Body of pancreas (tissue), 4 donors: Measurements from ENCODE around the gene IKZF1. TPM values are rescaled to one million over a fixed set of nuclear protein-coding genes. Genes with fewer than 3 reads are reported as not detected.

ENCODE experiments used
- ATAC-seq: fragments of 150-250 bp; one replicate; pipeline ENCODE4 v1.9.1; 2016
- DNase-seq, 4 donors: peaks; one replicate each; pipeline ENCODE4 v3.0.0-alpha.2; 2019
- H3K27ac ChIP-seq, 4 donors: fragments of 200-600 bp; sonication (generic); 1 replicate in 3 of 4; 2 replicates in 1 of 4; pipeline versions ENCODE4 v1.5.1 to v1.6.1; 2016 to 2019; ENCODE audit warnings: mild to moderate bottlenecking in 1 of 4, mixed read lengths in 1 of 4, moderate library complexity in 1 of 4
- H3K27me3 ChIP-seq, 2 donors: fragments of 200-600 bp; sonication (generic); one replicate each; pipeline ENCODE4 v1.6.0; 2016; ENCODE audit warnings: mild to moderate bottlenecking in 1 of 2
- H3K36me3 ChIP-seq, 2 donors: fragments of 200-600 bp; sonication (generic); replicated peaks in 1 of 2; 2 replicates each; pipeline ENCODE4 v1.5.1; 2016; ENCODE audit warnings: low read depth in 2 of 2; ENCODE audit not compliant: insufficient read depth in 1 of 2
- H3K4me1 ChIP-seq: fragments of 200-600 bp; sonication (generic); one replicate; pipeline ENCODE4 v1.6.0; 2016
- H3K4me3 ChIP-seq, 2 donors: fragments of 200-600 bp; sonication (generic); 1 replicate in 1 of 2; 2 replicates in 1 of 2; pipeline ENCODE4 v1.5.1; 2016 to 2019
- H3K9me3 ChIP-seq, 3 donors: fragments of 200-600 bp; sonication (generic); 1 replicate in 2 of 3; 2 replicates in 1 of 3; pipeline ENCODE4 v1.5.1; 2016
- POLR2A ChIP-seq, 3 donors: fragments of 450-650 bp; IDR thresholded peaks; one replicate each; pipeline ENCODE4 v1.6.1; 2016; ENCODE audit warnings: antibody characterized with exemption in 3 of 3, mild to moderate bottlenecking in 2 of 3
- WGBS, 2 donors: methylation state at CpG; one replicate each; pipeline ENCODE4 v1.1.5; 2017; 5-methylcytosine and 5-hydroxymethylcytosine counted together
- intact Hi-C: fragments of 100-400 bp; cut with DNase I; formaldehyde crosslinking; loops from one replicate; pipeline ENCODE4 v1.15.1; 2023
- total RNA-seq, 2 donors: library from RNA; depleted of rRNA; stranded (reverse); fragments of >200 nt; gene quantifications; one replicate each; pipeline ENCODE4 v1.1.0, GENCODE V29; 2016
- TF ChIP-seq, protein P1 (sequence below), 7 experiments: fragments of 450-650 bp in 4 of 7; fragments of 200-600 bp in 3 of 7; sonication (generic) in 3 of 7; IDR thresholded peaks; one replicate each; pipeline ENCODE4 v1.5.1; 2016 to 2019; ENCODE audit warnings: antibody characterized with exemption in 7 of 7

IKZF1 gene
- total RNA-seq, 2 donors from 2014 or later, result 3.9 to 16.5 TPM

DNA sequence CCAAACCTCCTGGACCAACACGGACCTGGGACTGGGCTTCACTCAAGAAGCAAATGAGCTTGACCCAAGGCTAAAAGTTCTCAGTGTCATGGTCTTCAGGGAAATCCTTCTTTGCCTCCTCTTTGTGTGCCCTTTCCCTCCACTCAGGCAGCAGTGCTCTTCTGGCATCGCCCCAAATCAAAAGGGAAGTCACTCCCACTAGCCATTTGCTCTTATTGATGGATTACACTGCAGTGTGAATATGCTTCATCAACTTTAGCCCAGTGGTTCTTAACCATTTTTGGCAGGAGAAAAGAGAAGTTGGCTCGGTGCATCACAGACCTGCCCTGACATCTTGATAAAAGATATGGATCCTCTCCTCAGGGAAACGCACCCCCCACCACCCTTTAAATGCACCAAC, 19.2 kb upstream of the IKZF1 start:
- WGBS, 2 donors, result 34 to 44% methylated on average over 4 of the region's 4 CpGs
- no peaks in the 10 kb centered on the region for H3K36me3 ChIP-seq
- intact Hi-C loops, result no loop called here
- no peak for ATAC-seq
- DNase-seq, result no peak
- no peaks in the 10 kb centered on the region for H3K9me3 ChIP-seq
- no peak overlapping the region for H3K4me3 ChIP-seq
- H3K4me1 ChIP-seq, result no peaks in the 10 kb centered on the region
- TF ChIP-seq POLR2A (IDR thresholded peaks at IDR 0.05), result no peak
- TF ChIP-seq, protein P1, sequence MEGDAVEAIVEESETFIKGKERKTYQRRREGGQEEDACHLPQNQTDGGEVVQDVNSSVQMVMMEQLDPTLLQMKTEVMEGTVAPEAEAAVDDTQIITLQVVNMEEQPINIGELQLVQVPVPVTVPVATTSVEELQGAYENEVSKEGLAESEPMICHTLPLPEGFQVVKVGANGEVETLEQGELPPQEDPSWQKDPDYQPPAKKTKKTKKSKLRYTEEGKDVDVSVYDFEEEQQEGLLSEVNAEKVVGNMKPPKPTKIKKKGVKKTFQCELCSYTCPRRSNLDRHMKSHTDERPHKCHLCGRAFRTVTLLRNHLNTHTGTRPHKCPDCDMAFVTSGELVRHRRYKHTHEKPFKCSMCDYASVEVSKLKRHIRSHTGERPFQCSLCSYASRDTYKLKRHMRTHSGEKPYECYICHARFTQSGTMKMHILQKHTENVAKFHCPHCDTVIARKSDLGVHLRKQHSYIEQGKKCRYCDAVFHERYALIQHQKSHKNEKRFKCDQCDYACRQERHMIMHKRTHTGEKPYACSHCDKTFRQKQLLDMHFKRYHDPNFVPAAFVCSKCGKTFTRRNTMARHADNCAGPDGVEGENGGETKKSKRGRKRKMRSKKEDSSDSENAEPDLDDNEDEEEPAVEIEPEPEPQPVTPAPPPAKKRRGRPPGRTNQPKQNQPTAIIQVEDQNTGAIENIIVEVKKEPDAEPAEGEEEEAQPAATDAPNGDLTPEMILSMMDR (IDR thresholded peaks at IDR 0.05), result no peak
- H3K27ac ChIP-seq, result no peak overlapping the region
- no peaks in the 10 kb centered on the region for H3K27me3 ChIP-seq

DNA sequence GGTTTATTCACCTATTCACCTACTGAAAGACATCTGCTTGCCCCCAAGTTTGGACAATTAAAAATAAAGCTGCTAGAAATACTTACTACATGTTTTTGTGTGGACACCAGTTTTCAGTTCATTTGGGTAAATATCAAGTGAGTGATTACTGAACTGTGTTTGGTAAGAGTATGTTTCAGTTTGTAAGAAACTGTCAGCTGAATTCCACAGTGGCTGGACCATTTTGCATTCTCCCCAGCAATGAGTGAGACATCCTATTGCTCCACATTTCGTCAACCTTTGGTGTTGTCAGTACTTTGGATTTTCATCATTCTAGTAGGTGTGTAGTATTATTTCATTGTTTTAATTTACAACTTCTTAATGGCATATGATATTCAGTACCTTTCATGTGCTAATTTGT, 17.4 kb upstream of the IKZF1 start:
- no peak overlapping the region for H3K4me3 ChIP-seq
- TF ChIP-seq, protein P1 (IDR thresholded peaks at IDR 0.05), result no peak
- TF ChIP-seq POLR2A (IDR thresholded peaks at IDR 0.05), result no peak
- DNase-seq (no peak), ATAC-seq (no peak)
- H3K27ac ChIP-seq, result no peak overlapping the region
- WGBS, 2 donors, result 44 to 73% methylated on average over 1 of the region's 1 CpG
- no peaks in the 10 kb centered on the region for H3K27me3 ChIP-seq
- no peaks in the 10 kb centered on the region for H3K36me3 ChIP-seq
- H3K4me1 ChIP-seq, result no peaks in the 10 kb centered on the region
- no peaks in the 10 kb centered on the region for H3K9me3 ChIP-seq
- intact Hi-C loops, result no loop called here

DNA sequence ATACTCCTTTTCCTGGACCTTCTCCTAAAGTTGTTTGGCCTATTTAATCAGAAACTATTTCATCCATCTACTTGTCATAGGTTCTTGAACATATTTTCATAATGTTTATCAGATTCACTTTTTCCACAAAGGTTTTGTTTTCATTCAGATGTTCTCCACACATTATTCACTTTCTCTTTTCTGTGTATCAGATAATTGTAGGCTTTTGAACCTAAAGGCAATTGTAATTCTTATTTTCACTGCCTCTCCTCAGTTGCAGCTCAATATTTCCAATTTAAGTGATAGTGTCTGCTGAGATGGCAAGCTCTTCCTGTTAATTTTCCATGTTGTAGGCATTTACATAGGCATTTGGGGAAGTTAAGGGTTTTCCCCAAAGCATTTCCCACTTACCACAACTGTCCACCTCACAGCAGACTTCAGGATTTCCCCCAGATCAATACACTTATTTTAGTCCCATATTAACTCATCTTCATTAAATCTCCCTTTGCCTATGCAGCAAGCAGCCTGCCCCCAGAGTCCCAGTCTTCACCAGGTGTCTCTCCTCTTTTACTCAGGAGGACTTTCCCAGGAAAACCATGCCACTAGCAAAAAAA, 12.3 kb upstream of the IKZF1 start:
- H3K9me3 ChIP-seq, result no peaks in the 10 kb centered on the region
- H3K4me1 ChIP-seq, result no peaks in the 10 kb centered on the region
- no peak overlapping the region for H3K27ac ChIP-seq
- no peaks in the 10 kb centered on the region for H3K27me3 ChIP-seq
- H3K36me3 ChIP-seq, result no peaks in the 10 kb centered on the region
- DNase-seq (no peak), ATAC-seq (no peak)
- TF ChIP-seq POLR2A (IDR thresholded peaks at IDR 0.05), result no peak
- TF ChIP-seq, protein P1 (IDR thresholded peaks at IDR 0.05), result no peak
- H3K4me3 ChIP-seq, result no peak overlapping the region
- intact Hi-C loops, result no loop called here

DNA sequence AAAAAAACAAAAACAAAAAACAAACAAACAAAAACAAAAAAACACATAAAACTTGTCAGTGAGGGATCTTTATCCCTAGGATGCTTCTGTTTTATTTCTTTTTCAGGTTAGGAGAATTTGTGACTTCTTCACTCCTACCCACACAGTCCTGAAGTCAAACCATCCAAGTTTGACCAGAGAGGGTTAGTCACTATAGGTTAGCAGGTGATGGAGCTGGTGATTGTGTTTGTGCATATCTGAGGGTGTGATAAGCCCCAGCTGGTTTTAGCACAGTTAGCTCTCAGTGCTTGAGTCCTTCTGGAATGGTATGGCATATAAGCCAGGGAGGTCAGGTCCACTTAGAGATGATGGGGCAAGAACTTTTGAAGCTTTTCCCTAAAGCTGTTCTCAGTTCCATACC, 11.8 kb upstream of the IKZF1 start:
- Histone ChIP-seq H3K9me3 (no peaks in the 10 kb centered on the region), H3K4me3 (no peak overlapping the region), H3K27ac (no peak overlapping the region), H3K27me3 (no peaks in the 10 kb centered on the region), H3K36me3 (no peaks in the 10 kb centered on the region), H3K4me1 (no peaks in the 10 kb centered on the region)
- ATAC-seq (no peak), DNase-seq (no peak)
- TF ChIP-seq POLR2A (IDR thresholded peaks at IDR 0.05), result no peak
- TF ChIP-seq, protein P1 (IDR thresholded peaks at IDR 0.05), result no peak
- intact Hi-C loops, result no loop called here

DNA sequence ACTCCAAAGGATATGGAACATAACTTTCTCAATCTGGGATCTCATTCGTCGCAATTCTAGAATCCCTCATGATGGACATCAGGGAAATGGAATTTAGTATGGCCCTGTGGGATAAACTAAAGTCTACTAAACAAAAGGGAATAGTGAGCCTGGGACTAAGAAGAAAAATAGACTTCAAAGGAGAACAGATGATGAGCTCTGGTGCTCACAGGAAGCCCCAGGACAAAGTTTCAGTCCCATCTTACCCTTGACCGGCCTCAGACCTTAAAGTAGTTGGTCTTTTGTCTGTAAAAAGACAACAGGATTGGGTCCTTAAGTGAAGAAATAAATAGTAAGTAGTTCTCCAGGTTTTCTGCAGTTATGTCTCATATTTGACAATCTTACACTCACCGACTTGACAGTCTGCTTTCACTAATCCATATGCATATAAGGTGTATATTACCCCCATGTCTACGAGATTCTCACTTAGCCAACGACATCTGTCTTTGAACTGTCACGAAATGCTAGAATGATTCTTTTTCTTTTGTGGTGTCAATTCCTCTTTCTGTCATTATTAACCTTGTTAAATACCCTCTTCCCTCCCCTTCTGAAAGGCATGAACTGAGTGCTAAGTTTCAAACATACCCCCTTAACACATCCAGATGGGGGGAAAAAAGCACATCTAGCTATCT, 10.9 kb upstream of the IKZF1 start:
- intact Hi-C loops, result no loop called here
- ATAC-seq, result no peak
- 70 to 74% methylated on average over 7 of the region's 7 CpGs for WGBS, 2 donors

More for the DNA sequence above, 10.9 kb upstream of the IKZF1 start:
- Histone ChIP-seq H3K27ac (no peak overlapping the region), H3K36me3 (no peaks in the 10 kb centered on the region), H3K4me1 (no peaks in the 10 kb centered on the region), H3K4me3 (no peak overlapping the region), H3K9me3 (no peaks in the 10 kb centered on the region), H3K27me3 (no peaks in the 10 kb centered on the region)
- TF ChIP-seq, protein P1 (IDR thresholded peaks at IDR 0.05), result no peak
- TF ChIP-seq POLR2A (IDR thresholded peaks at IDR 0.05), result no peak
- no peak for DNase-seq
